ENCODE results near the gene ZNF148.

The ZNF148 gene

GRCh38 chr3:125191256-125191655 is 183.9 kb downstream of the ZNF148 start:
- no peak for DNase-seq (ENCODE audit: low read depth in 2 of 2)

GRCh38 chr3:125190786-125191185 is 184.3 kb downstream of the ZNF148 start:
- DNase-seq (ENCODE audit: low read depth in 2 of 2) = no peak

- no peak for DNase-seq (ENCODE audit: low read depth in 2 of 2)
These were observed 185.6 kb downstream of the ZNF148 start for GRCh38 chr3:125189378-125190165.

- DNase-seq (ENCODE audit: low read depth in 2 of 2) = no peak
These were observed 186.2 kb downstream of the ZNF148 start for GRCh38 chr3:125188955-125189354.

GRCh38 chr3:125187599-125187910 is 187.6 kb downstream of the ZNF148 start:
- DNase-seq (ENCODE audit: low read depth in 2 of 2) = no peak

GRCh38 chr3:125186800-125187598 is 188.1 kb downstream of the ZNF148 start:
- no peak for DNase-seq (ENCODE audit: low read depth in 2 of 2)

- DNase-seq (ENCODE audit: low read depth in 2 of 2) = no peak
These were observed 188.8 kb downstream of the ZNF148 start for GRCh38 chr3:125186261-125186787.

- no peak for DNase-seq (ENCODE audit: low read depth in 2 of 2)
These were observed 189.3 kb downstream of the ZNF148 start for GRCh38 chr3:125185805-125186204.

GRCh38 chr3:125179884-125180240 is 195.3 kb downstream of the ZNF148 start:
- no peak for DNase-seq (ENCODE audit: low read depth in 2 of 2)

- DNase-seq (ENCODE audit: low read depth in 2 of 2) = no peak
These were observed 195.8 kb downstream of the ZNF148 start for GRCh38 chr3:125179143-125179883.

- DNase-seq (ENCODE audit: low read depth in 2 of 2) = no peak
These were observed 197.4 kb downstream of the ZNF148 start for GRCh38 chr3:125177746-125178145.

Data from stimulated activated CD8-positive, alpha-beta memory T cell treated with anti-CD3 and anti-CD28 coated beads, Interleukin-15, amount 100 ng/mL, for 48 hours (primary cell).